HG03520 (cell line): Measurements from ENCODE around the gene TPM1.
"Not testable (repeated sequence)": the region's sequence is repeated elsewhere in the genome, so short reads cannot be mapped to it uniquely, and the experiment has no call there.

ENCODE experiments used
- ATAC-seq: cut with Tn5 transposase; IDR thresholded peaks from one replicate; pipeline ENCODE4 v1.9.1; 2021; ENCODE audit warnings: mild to moderate bottlenecking, moderate library complexity; ENCODE audit not compliant: unreplicated experiment

TPM1 gene

DNA sequence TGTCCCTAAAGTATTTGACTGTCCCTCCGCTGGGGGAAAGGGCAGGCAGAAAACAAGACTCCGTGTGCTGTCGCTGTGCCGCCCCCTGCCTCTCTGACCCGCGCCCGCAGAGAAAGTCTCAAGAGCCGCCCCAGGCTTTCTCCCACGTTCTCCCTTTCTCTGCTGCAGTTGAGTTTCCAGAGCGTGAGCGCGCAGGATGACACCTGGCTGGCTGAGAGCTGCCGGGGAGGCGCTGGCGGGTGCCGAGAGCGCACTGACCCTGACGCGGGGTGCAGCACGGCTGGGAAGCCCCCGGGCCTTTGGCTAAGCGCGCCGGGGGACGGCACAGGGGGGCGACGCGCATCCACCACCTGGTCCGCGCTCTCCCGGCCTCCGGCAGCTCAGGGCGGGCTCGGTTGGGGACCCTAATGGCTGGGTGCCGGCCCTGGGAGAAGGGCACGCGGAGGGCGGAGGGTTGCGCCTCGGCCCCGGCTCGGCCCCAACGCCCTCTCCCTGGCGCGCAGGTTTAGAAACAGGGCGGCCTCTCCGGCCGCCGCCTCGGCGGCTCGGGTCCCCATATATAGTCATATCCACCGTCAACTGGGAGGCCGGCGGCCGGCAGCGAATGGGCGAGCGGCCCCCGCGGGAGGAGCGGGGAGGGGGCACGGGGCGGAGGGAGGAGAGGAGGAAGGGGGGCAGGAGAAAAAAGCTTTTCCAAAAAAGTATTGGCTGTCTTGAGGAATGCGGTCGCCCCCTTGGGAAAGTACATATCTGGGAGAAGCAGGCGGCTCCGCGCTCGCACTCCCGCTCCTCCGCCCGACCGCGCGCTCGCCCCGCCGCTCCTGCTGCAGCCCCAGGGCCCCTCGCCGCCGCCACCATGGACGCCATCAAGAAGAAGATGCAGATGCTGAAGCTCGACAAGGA lies at the start of gene TPM1:
Gene TPM1, plus strand, starts transcription at position 774 of the 903 bp plus-strand sequence. Its CDS starts 83 bp downstream, at position 857.
- ATAC-seq = no peak

- ATAC-seq = no peak
Observed at GRCh38 chr15:62993066-62993465, 49.5 kb upstream of the TPM1 start.

DNA sequence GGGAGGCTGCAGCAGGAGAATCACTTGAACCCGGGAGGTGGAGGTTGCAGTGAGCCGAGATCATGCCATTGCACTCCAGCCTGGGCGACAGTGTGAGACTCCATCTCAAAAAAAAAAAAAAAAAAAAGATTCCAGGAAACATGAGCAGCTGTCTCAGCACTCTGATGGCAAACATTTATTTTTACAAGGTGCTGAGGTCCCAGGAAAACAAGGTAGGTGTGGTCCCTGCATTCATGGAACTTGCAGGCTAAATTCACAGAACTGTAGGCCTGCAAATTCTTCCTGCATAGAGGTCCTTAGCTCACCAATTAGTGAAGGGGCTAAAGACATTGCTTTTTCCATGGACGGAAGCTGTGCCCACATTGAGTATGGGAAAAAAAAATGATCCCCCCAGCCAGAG lies 48.9 kb upstream of the TPM1 start:
- not testable (repeated sequence) for ATAC-seq

GRCh38 chr15:62994439-62994838 lies 48.1 kb upstream of the TPM1 start:
- ATAC-seq = no peak

DNA sequence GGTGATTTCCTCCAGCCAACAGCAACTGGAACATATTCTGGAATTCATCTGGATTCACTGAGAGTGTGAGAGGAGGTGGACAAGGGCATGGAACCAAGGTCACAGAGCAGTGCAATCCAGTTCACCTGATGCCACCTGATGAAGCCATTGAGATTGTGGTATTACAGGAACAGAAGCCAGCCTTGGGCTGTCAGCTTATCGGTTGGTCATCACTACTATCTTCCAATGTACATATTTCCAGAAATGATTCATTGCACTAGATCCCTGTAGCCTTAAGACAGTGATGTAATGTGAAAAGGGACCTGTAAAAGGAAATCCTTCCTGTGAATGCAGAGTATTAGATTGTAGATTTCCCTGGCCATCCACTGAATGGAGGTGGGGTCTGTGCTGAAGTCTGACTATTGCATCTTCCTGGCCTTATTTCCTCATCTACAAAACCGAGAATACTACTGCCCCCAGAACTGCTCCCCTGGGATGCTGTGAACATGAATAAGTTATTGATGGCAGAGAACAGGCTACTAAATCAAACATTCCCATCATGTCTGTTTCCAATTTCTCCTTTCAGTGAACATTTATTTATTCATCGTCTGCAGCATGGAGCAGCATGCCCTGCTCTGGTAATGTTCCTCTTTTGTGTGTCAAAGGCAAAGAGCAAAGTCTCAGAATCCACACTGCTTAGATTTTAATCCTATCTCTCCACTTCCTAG lies 47.4 kb upstream of the TPM1 start:
- ATAC-seq = no peak

GRCh38 chr15:62997441-62997840 lies 45.1 kb upstream of the TPM1 start:
- no peak for ATAC-seq

DNA sequence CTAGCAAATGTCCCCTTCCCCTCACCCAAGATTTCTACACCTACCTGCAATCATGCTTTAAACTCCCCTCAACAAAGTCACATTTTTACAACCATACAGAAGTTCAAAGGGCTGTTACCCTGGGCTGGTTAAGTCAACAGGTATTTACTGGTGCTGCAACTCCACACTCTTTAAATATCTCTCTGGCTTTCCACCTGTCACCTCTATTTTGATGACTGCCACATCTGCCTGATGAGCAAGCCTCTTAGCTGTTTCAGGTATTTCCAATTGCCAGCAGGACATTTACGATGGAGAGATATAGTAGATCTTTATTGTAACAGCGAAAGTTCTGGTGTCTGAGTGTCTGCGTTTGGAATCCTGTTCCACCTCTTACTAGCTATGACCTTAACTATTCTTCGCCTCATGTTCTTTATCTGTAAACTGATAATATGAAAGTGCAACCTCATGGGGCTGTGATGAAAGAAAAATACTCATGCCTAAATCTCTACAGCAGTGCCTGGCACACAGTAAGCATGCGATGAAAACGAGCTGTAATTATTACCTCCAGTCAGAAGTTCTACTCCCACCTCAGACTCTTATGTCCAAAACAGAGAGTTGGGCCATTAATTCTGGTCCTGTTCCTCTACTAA lies 44.2 kb upstream of the TPM1 start:
- no peak for ATAC-seq

DNA sequence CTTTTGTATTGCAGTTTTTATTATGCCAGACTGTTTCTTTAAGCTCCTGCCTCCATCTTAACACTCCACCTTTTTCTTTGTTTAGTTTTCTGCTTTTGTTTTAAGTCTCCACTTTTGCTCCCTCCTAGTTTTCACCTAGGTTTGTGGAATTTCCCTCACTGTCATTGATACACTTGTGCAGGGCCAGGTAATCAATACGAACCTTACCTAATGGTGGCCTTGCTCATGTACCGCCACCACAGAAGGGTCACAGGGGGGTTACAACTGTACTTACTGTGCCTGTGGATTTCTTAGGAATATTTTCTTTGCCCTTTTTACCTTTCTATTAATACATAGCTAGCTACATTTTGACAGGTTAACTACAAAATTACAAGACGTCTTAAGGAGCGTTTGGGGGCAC lies 43.4 kb upstream of the TPM1 start:
- ATAC-seq = no peak

DNA sequence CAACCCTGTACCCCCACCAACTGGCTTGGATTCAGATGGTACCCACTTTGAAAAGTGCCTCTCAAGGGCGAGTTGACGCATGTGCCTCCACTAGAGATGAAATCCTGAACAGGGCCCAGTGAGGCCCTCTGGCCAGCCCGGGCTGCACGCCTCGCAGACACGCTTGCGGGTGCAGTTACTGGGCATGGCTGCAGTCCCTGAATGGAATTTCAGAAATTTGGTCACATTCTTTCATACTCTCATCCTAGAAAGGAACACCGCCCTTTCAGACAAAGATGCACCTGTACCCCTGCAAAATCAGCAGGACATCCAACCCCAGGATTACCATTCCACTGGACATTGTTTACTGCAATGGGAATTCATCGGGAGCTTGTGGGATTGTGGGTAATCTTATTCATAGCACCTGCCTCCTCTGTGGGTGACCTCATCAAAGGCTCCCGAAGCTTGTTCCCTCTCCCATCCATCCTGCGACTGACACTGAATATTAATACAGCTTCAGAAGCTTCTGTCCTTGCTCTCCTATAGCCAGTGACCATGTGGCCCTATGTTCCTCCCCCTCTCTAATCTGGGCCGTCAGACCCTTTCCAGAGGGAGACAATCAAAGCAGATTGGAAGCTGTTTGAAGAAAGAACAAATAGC lies 42.5 kb upstream of the TPM1 start:
- no peak for ATAC-seq

GRCh38 chr15:63000706-63001105 lies 41.8 kb upstream of the TPM1 start:
- no peak for ATAC-seq

- ATAC-seq = no peak
Observed at GRCh38 chr15:63004211-63004610, 38.3 kb upstream of the TPM1 start.

DNA sequence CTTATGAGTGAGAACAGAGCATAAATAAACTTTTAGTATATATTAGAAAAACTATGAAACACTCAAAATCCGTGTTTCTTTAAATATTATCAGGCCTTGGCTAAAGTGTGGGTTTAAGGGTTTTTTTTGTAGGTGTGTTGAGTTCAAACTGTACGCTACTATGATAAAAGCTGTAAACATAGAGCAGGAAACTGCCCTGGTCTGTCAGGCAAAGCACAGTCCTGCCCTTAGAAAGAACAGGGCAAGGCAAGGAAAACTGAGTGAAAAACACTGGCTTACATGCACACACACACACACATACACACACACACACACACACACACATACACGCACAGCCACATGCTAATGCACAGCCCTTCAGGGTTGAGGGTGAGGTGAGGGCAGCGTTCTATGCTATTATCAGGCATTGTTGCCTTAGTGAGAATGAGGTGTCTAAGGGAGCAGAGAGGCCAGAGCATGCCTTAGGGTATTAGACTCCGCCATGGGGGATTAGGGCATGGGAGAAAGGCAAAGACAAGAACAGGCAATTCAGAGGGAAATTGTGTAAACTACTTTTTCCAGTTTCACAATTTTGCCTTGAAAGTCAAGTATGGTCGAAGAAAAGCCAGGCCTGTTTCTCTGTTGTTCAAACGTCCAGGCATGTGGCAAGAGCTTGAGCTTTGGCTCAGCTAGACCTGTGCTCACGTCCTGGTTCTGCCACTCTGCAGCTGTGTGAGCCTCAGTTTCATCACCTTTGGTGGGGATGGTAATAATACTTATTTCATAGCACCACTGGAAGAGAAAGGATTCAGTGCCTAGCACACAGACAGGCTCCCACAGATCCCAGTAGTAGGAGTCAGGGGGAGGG lies 36.3 kb upstream of the TPM1 start:
- no peak for ATAC-seq

- ATAC-seq = no peak
Observed at GRCh38 chr15:63008333-63009049, 34.1 kb upstream of the TPM1 start.

- no peak for ATAC-seq
Observed at GRCh38 chr15:63010386-63010785, 32.2 kb upstream of the TPM1 start.

DNA sequence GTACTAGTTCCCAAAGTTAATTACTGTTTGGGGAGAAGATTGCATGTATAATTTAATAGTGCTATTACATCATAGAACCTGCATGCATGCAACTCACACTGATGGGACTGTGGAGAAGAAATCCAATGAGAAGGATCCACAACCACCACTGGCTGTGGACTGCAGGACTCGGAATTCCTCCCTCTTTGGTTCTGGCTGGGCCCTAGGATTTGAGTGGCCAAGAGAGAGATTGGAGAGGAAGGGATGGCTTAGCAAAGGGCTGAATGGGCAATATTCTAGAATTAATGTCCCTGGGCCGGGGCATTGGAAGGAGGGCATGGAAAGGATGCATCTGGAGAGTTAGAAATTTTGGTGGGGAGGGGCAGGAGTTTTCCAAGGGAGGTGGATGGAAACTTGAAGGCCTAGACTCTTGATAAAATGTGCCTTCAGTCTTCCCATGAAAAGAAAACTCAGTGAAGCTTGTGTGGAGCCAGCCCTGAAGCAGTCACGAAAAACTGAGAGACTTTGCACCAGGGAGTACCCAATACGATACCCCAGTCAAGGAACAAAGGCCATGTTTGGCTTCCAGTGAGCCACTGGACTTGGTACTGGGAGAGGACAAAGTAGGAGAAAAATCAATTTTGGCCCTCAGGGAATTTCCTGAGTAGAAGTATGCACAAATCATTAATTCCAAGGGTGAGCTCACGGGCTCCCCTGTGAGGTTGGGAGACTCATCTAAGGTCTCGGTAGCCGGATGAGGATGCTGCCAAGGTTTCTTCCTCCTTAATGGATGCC lies 31.4 kb upstream of the TPM1 start:
- ATAC-seq = no peak

GRCh38 chr15:63012444-63012843 lies 30.1 kb upstream of the TPM1 start:
- ATAC-seq = no peak

- no peak for ATAC-seq
Observed at GRCh38 chr15:63013052-63013808, 29.3 kb upstream of the TPM1 start.

GRCh38 chr15:63014578-63014977 lies 28.0 kb upstream of the TPM1 start:
- ATAC-seq = no peak
